GM12892 (cell line): ENCODE results near the gene NPM1.

ENCODE experiments used
- POLR2A ChIP-seq: IDR thresholded peaks from 2 replicates; pipeline ENCODE4 v1.6.1; 2011; ENCODE audit warnings: low read depth, low read length, control low read depth
- POLR2AphosphoS5 ChIP-seq: IDR thresholded peaks from 2 replicates; pipeline ENCODE4 v1.6.1; 2011; ENCODE audit warnings: low read depth, low read length, control low read depth

DNA sequence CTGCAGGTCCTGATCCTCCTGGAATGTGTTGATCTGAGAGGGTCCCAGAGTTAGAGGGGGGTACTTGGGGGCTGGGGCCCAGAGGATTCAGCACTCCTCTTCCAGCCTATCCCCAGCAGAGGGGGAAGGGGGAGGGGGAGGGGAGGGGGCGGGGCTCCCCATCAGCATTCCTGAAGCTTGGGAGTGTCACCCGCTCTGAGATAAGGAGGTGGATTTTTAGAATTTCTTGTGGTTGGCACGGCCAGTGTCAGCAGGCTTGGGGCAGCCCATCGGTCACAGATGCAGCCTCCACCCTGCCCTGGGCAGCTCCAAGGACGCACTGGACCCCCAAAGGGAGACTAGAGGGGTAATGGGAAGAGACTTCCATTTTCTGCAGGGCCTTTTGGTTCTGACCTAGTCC is 37.1 kb downstream of the NPM1 start:
- TF ChIP-seq POLR2AphosphoS5 (no peak), POLR2A (no peak)
